ENCODE measurements around the gene FASTKD3.

- TF ChIP-seq RAD21 (IDR thresholded peaks at IDR 0.05; ENCODE audit: low read length) (no peak), RFX5 (IDR thresholded peaks at IDR 0.05; ENCODE audit: low read depth, low read length) (no peak), CTCF (conservative IDR thresholded peaks at IDR 0.05; ENCODE audit: low read depth, low read length) (no peak), MXI1 (IDR thresholded peaks at IDR 0.05; ENCODE audit: borderline replicate concordance, low read depth, low read length) (no peak), SMC3 (IDR thresholded peaks at IDR 0.05; ENCODE audit: low read depth, low read length) (no peak), CEBPB (IDR thresholded peaks at IDR 0.05; ENCODE audit: low read depth, low read length) (no peak), POLR2A (IDR thresholded peaks at IDR 0.05; ENCODE audit: low read depth, low read length) (no peak), USF2 (IDR thresholded peaks at IDR 0.05; ENCODE audit: low read depth, low read length) (no peak), RCOR1 (IDR thresholded peaks at IDR 0.05; ENCODE audit: insufficient replicate concordance, low read length) (no peak), MAZ (IDR thresholded peaks at IDR 0.05; ENCODE audit: borderline replicate concordance, low read depth, low read length) (no peak), MAFK (IDR thresholded peaks at IDR 0.05; ENCODE audit: low read depth, low read length) (no peak), BHLHE40 (IDR thresholded peaks at IDR 0.05; ENCODE audit: low read depth, low read length) (no peak), ELK1 (IDR thresholded peaks at IDR 0.05; ENCODE audit: borderline replicate concordance, low read depth, low read length) (no peak), CHD1 (IDR thresholded peaks at IDR 0.05; ENCODE audit: low read depth, low read length) (no peak)
Observed at GRCh38 chr5:7855611-7856010, 13.2 kb downstream of the FASTKD3 start.

All from IMR-90 (cell line).